ENCODE data around the gene PPA2. TPM values are rescaled to one million over a fixed set of nuclear protein-coding genes. Genes with fewer than 3 reads are reported as not detected.

The PPA2 gene
- total and polyA plus RNA-seq, 7 donors: 33.1 to 48.5 (median 41.7) TPM

DNA sequence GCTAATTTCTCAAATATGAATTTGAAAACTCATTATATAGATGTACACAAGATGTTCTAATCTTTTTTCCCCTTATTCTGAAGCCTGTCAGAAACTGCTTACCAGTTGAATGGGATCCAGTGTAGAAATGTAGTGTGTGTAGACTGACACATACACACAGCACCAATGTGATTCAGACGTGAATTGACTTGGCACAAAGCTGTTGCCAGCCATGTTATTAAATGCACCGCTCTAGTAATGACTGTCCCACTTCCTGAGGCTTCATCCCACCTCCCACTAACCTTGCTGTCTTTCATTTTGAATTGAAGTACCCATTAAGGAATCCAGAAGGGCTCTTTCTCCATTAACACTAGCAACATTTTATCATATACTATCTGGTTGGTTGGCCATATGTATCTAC lies 146.6 kb downstream of the PPA2 start:
- Histone ChIP-seq H3K36me3 (ENCODE audit: insufficient read depth in 1 of 2, low read depth in 1 of 2) (no peaks in the 10 kb centered on the region), H3K27me3 (ENCODE audit: insufficient read depth in 3 of 3, low read length in 2 of 3) (no peaks in the 10 kb centered on the region), H3K4me1 (no peaks in the 10 kb centered on the region), H3K4me3 (no peak overlapping the region), H3K9me3 (no peaks in the 10 kb centered on the region), H3K27ac (no peak overlapping the region)
- intact Hi-C loops (cut with DNase I): loop anchor here in 1 of 2 donors (1.0 kb wide), 1 partner anchor 10 kb away; no protein-coding TSS in a partner anchor
- WGBS, 3 donors: 83 to 87% (median 84%) methylated on average over 2 of the region's 2 CpGs
- TF ChIP-seq, protein P1, sequence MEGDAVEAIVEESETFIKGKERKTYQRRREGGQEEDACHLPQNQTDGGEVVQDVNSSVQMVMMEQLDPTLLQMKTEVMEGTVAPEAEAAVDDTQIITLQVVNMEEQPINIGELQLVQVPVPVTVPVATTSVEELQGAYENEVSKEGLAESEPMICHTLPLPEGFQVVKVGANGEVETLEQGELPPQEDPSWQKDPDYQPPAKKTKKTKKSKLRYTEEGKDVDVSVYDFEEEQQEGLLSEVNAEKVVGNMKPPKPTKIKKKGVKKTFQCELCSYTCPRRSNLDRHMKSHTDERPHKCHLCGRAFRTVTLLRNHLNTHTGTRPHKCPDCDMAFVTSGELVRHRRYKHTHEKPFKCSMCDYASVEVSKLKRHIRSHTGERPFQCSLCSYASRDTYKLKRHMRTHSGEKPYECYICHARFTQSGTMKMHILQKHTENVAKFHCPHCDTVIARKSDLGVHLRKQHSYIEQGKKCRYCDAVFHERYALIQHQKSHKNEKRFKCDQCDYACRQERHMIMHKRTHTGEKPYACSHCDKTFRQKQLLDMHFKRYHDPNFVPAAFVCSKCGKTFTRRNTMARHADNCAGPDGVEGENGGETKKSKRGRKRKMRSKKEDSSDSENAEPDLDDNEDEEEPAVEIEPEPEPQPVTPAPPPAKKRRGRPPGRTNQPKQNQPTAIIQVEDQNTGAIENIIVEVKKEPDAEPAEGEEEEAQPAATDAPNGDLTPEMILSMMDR (IDR thresholded peaks at IDR 0.05): no peak
- DNase-seq (no peak), ATAC-seq (no peak)

Other genes starting within 250 kb of the PPA2 start
- not detected for gene ARHGEF38, start 78.6 kb upstream of the PPA2 start, total RNA-seq
- gene ARHGEF38, start 78.6 kb upstream of the PPA2 start, polyA plus RNA-seq: not detected
- 10 to 100 TPM; 17.7 to 28.8 (median 20.2) TPM for gene INTS12, start 234.6 kb upstream of the PPA2 start, total RNA-seq
- gene INTS12, start 234.6 kb upstream of the PPA2 start, polyA plus RNA-seq: 10 to 100 TPM; 27.7 to 38.8 (median 29.9) TPM
- 1 to 10 TPM; 2.6 to 6.6 (median 4.5) TPM for gene GSTCD, start 234.7 kb upstream of the PPA2 start, total RNA-seq
- 1 to 10 TPM in 2 of 3 donors, under 1 TPM in 1; 0.82 to 4.7 (median 2.8) TPM for gene GSTCD, start 234.7 kb upstream of the PPA2 start, polyA plus RNA-seq